Testis (tissue), 3 donors: ENCODE measurements around the gene CYB5R3. TPM values are rescaled to one million over a fixed set of nuclear protein-coding genes. Genes with fewer than 3 reads are reported as not detected.
"Not testable (repeated sequence)": the region's sequence is repeated elsewhere in the genome, so short reads cannot be mapped to it uniquely, and the experiment has no call there.

Source experiments
- DNase-seq: peaks from one replicate; pipeline ENCODE4 v3.0.0-alpha.2; 2019
- H3K27ac ChIP-seq, 2 donors: fragments of 200-600 bp; sonication (generic); one replicate each; pipeline ENCODE4 v1.5.1; 2019
- H3K27me3 ChIP-seq: fragments of 200-600 bp; sonication (generic); one replicate; pipeline ENCODE4 v1.5.1; 2019
- H3K36me3 ChIP-seq: fragments of 200-600 bp; sonication (generic); one replicate; pipeline ENCODE4 v1.5.1; 2017; ENCODE audit warnings: low read depth; ENCODE audit errors: missing control alignments
- H3K4me1 ChIP-seq: fragments of 200-600 bp; sonication (generic); one replicate; pipeline ENCODE4 v1.5.1; 2019
- H3K4me3 ChIP-seq, 2 donors: fragments of 200-600 bp; sonication (generic); one replicate each; pipeline ENCODE4 v1.5.1; 2017 to 2019
- H3K9me3 ChIP-seq: fragments of 200-600 bp; sonication (generic); one replicate; pipeline ENCODE4 v1.5.1; 2017
- WGBS, 2 donors: methylation state at CpG; one replicate each; pipeline ENCODE4 v1.1.5; 2018; 5-methylcytosine and 5-hydroxymethylcytosine counted together
- intact Hi-C: fragments of 100-400 bp; cut with DNase I; formaldehyde crosslinking; loops from one replicate; pipeline ENCODE4 v1.15.1; 2023; ENCODE audit warnings: low total_unique reads
- polyA plus RNA-seq: library from polyadenylated mRNA; stranded (reverse); fragments of 350-450 nt; fragmentation: Illumina TruSeq; extraction: RNeasy Lipid Tissue Mini Kit (QIAGEN cat#74804); gene quantifications from one replicate; pipeline ENCODE4 v1.2.3, GENCODE V29; 2014; ENCODE audit warnings: low read depth, low replicate concordance; ENCODE audit not compliant: insufficient read depth
- small RNA-seq, 2 donors: library from RNA; depleted of rRNA; stranded (forward); fragments of <200 nt; gene quantifications; one replicate each; pipeline ENCODE3, GENCODE V24; 2016
- total RNA-seq, 2 donors: library from RNA; depleted of rRNA; stranded (reverse); fragments of >200 nt; gene quantifications; one replicate each; pipeline ENCODE4 v1.2.3, GENCODE V29; 2016

CYB5R3 gene
- total and polyA plus RNA-seq, 3 donors from 2014 or later: 330 to 484 (median 423) TPM

DNA sequence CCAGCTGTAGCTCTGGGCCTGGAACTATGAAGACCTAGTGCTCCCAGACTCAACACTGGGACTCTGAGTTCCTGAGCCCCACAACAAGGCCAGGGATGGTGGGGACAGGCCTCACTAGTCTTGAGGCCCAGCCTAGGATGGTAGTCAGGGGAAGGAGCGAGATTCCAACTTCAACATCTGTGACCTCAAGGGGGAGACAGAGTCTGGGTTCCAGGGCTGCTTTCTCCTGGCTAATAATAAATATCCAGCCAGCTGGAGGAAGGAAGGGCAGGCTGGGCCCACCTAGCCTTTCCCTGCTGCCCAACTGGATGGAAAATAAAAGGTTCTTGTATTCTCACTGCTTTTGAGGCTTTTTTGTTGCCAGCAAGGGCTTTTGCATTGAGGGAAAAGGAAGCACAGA, 75.1 kb downstream of the CYB5R3 start:
- H3K9me3 ChIP-seq, H3K36me3 ChIP-seq, H3K4me3 ChIP-seq, H3K4me1 ChIP-seq, DNase-seq, H3K27me3 ChIP-seq, intact Hi-C loops, H3K27ac ChIP-seq: not testable (repeated sequence)
- 80% methylated on average over 1 of the region's 1 CpG; no CpG with 5 or more reads in 1 of the 2 donors for WGBS, 2 donors

GRCh38 chr22:42571068-42571467, 78.1 kb downstream of the CYB5R3 start:
- 98% methylated on average over 6 of the region's 12 CpGs; no CpG with 5 or more reads in 1 of the 2 donors for WGBS, 2 donors
- not testable (repeated sequence) for H3K36me3 ChIP-seq, H3K4me3 ChIP-seq

DNA sequence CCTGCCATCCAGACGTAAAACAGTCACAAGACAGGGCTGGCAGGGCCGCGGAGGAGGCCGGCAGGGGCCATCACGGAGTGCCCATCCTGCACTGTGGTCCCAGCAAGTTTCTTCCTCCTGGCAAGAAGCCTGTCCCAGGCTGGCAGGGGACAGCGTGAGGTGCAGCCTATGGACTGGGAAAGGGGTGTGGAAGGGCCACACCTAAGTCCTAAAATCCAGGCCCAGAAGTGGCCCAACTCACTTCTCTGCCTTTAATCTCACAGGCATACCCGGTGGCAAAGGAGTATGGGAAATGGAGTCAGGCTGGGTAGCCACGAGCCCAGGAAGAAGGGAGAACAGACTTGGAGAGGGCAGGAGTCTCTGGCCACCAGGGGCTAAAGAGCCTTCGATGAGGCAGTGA, 78.6 kb downstream of the CYB5R3 start:
- H3K9me3 ChIP-seq, H3K4me1 ChIP-seq, DNase-seq, H3K4me3 ChIP-seq, H3K27me3 ChIP-seq, H3K27ac ChIP-seq, intact Hi-C loops, H3K36me3 ChIP-seq: not testable (repeated sequence)
- WGBS, 2 donors: 80 to 86% methylated on average over 9 of the region's 9 CpGs

More at GRCh38 chr22:42571068-42571467, 78.1 kb downstream of the CYB5R3 start:
- intact Hi-C loops, DNase-seq, H3K4me1 ChIP-seq, H3K27me3 ChIP-seq, H3K9me3 ChIP-seq, H3K27ac ChIP-seq: not testable (repeated sequence)

GRCh38 chr22:42567950-42568349, 81.2 kb downstream of the CYB5R3 start:
- H3K36me3 ChIP-seq, DNase-seq, H3K9me3 ChIP-seq, H3K4me1 ChIP-seq, intact Hi-C loops, H3K4me3 ChIP-seq, H3K27me3 ChIP-seq, H3K27ac ChIP-seq: not testable (repeated sequence)
- 94% methylated on average over 4 of the region's 6 CpGs; no CpG with 5 or more reads in 1 of the 2 donors for WGBS, 2 donors

Small RNA genes lying within 50 kb of the gene (small RNA-seq; reads per million reads assigned to genes)
- 0 reads per million in 2 donors for gene RNU6-513P

Other genes with a start within 250 kb of the CYB5R3 start
- gene NFAM1, start 217.0 kb downstream of the CYB5R3 start, total RNA-seq: 1 to 10 TPM in 1 of 2 donors, under 1 TPM in 1; 0.71 to 1.2 TPM
- 2.8 TPM for gene NFAM1, start 217.0 kb downstream of the CYB5R3 start, polyA plus RNA-seq
- gene RRP7A, start 129.6 kb downstream of the CYB5R3 start, total RNA-seq: 10 to 100 TPM; 30.8 to 43.3 TPM
- 62.8 TPM for gene RRP7A, start 129.6 kb downstream of the CYB5R3 start, polyA plus RNA-seq
- gene SERHL2, start 95.4 kb downstream of the CYB5R3 start, total RNA-seq: 1 to 10 TPM; 6.9 to 8.8 TPM
- 11.3 TPM for gene SERHL2, start 95.4 kb downstream of the CYB5R3 start, polyA plus RNA-seq
- gene POLDIP3, start 34.5 kb downstream of the CYB5R3 start, total RNA-seq: 10 to 100 TPM; 57.5 to 60.5 TPM
- 76.9 TPM for gene POLDIP3, start 34.5 kb downstream of the CYB5R3 start, polyA plus RNA-seq
- gene ATP5MGL, start 8.8 kb downstream of the CYB5R3 start, total RNA-seq: under 1 TPM in 1 of 2 donors, not detected in 1; 0.55 TPM
- not detected for gene ATP5MGL, start 8.8 kb downstream of the CYB5R3 start, polyA plus RNA-seq
- 10 to 100 TPM; 15.7 to 17.3 TPM for gene A4GALT, start 71.5 kb upstream of the CYB5R3 start, total RNA-seq
- 13.5 TPM for gene A4GALT, start 71.5 kb upstream of the CYB5R3 start, polyA plus RNA-seq
- 10 to 100 TPM; 50.2 to 54.1 TPM for gene ARFGAP3, start 207.9 kb upstream of the CYB5R3 start, total RNA-seq
- gene ARFGAP3, start 207.9 kb upstream of the CYB5R3 start, polyA plus RNA-seq: 82.9 TPM